Ovary (tissue), 9 donors: ENCODE measurements around the gene JPT1. TPM values are rescaled to one million over a fixed set of nuclear protein-coding genes. Genes with fewer than 3 reads are reported as not detected.

ENCODE experiments used
- DNase-seq, 5 donors: peaks; one replicate each; pipeline ENCODE4 v3.0.0-alpha.2; 2019 to 2020
- H3K27ac ChIP-seq, 2 donors: fragments of 200-600 bp; one replicate each; pipeline versions ENCODE4 v1.5.1 to v1.8.0; 2019 to 2022
- H3K27me3 ChIP-seq: fragments of 200-600 bp; one replicate; pipeline ENCODE4 v1.8.0; 2022
- H3K36me3 ChIP-seq: fragments of 200-600 bp; sonication (generic); one replicate; pipeline ENCODE4 v1.5.1; 2019
- H3K4me1 ChIP-seq: one replicate; pipeline ENCODE4 v1.8.1; 2013; ENCODE audit warnings: mild to moderate bottlenecking, moderate library complexity; ENCODE audit not compliant: insufficient read depth
- H3K4me3 ChIP-seq: fragments of 200-600 bp; sonication (generic); one replicate; pipeline ENCODE4 v1.5.1; 2017
- H3K9me3 ChIP-seq, 2 donors: fragments of 200-600 bp in 1 of 2; sonication (generic) in 1 of 2; one replicate each; pipeline versions ENCODE4 v1.5.1 to v1.8.1; 2013 to 2019; ENCODE audit warnings: mild to moderate bottlenecking in 1 of 2, moderate library complexity in 1 of 2
- EP300 ChIP-seq: sonication (generic); formaldehyde crosslinking; IDR thresholded peaks from one replicate; pipeline ENCODE4 v1.6.1; 2017; ENCODE audit warnings: antibody characterized with exemption
- POLR2A ChIP-seq: fragments of 450-650 bp; IDR thresholded peaks from one replicate; pipeline ENCODE4 v1.6.1; 2017; ENCODE audit warnings: antibody characterized with exemption, mild to moderate bottlenecking, moderate library complexity
- WGBS, 3 donors: extraction: QIAGEN DNeasy Blood & Tissue Kit in 1 of 3; methylation state at CpG; one replicate each; pipeline versions ENCODE4 v1.1.5 to v1.1.7; 2013 to 2017; 5-methylcytosine and 5-hydroxymethylcytosine counted together
- intact Hi-C, 4 donors: fragments of 100-400 bp; cut with DNase I; formaldehyde crosslinking; loops; one replicate each; pipeline versions ENCODE4 v1.11.0 to v1.15.1; 2022 to 2023
- polyA plus RNA-seq, 2 donors: library from polyadenylated mRNA; stranded (reverse); fragments of 200-250 nt in 1 of 2; fragments of 350-450 nt in 1 of 2; fragmentation: Illumina TruSeq in 1 of 2; extraction: RNeasy Lipid Tissue Mini Kit (QIAGEN cat#74804) in 1 of 2; gene quantifications; one replicate each; pipeline ENCODE4 v1.2.3, GENCODE V29; 2013 to 2014
- total RNA-seq, 7 donors: library from RNA; depleted of rRNA in 2 of 7; stranded (reverse); fragments of >200 nt in 2 of 7; fragmentation: NEBNext Ultra II Directional in 3 of 7; extraction: Animal tissue kit (Norgen Biotek cat#: 25700) in 3 of 7; gene quantifications; one replicate each; pipeline versions ENCODE4 v1.1.0 to v1.2.4, GENCODE V29; 2016 to 2023
- TF ChIP-seq, protein P1 (sequence below), 3 donors: fragments of 450-650 bp in 2 of 3; fragments of 200-600 bp in 1 of 3; IDR thresholded peaks; one replicate each; pipeline versions ENCODE4 v1.5.1 to v1.8.0; 2016 to 2022; ENCODE audit warnings: antibody characterized with exemption in 3 of 3, mild to moderate bottlenecking in 1 of 3
- donor health status: DM: no; HTN: no; CAD: no; lungs with moderate emphysema.
- donor health status: DM: no; HTN: no; CAD: no.
- donor health status: Bipolar disorder and iron deficiency.
- donor health status: DM: yes; HTN: yes; CAD: no.
- donor health status: DM: no; HTN: no; CAD: no.
- donor health status: DM: yes; HTN: yes; CAD: no.

JPT1 gene
- total and polyA plus RNA-seq, 9 donors = 12.9 to 54.5 (median 20.2) TPM

GRCh38 chr17:75103601-75104554 lies 50.4 kb downstream of the JPT1 start:
- TF ChIP-seq, protein P1, sequence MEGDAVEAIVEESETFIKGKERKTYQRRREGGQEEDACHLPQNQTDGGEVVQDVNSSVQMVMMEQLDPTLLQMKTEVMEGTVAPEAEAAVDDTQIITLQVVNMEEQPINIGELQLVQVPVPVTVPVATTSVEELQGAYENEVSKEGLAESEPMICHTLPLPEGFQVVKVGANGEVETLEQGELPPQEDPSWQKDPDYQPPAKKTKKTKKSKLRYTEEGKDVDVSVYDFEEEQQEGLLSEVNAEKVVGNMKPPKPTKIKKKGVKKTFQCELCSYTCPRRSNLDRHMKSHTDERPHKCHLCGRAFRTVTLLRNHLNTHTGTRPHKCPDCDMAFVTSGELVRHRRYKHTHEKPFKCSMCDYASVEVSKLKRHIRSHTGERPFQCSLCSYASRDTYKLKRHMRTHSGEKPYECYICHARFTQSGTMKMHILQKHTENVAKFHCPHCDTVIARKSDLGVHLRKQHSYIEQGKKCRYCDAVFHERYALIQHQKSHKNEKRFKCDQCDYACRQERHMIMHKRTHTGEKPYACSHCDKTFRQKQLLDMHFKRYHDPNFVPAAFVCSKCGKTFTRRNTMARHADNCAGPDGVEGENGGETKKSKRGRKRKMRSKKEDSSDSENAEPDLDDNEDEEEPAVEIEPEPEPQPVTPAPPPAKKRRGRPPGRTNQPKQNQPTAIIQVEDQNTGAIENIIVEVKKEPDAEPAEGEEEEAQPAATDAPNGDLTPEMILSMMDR (IDR thresholded peaks at IDR 0.05) = no peak
- TF ChIP-seq POLR2A (no peak), EP300 (no peak)
- no peak for DNase-seq
- 85 to 88% (median 88%) methylated on average over 14 of the region's 14 CpGs for WGBS, 3 donors
- intact Hi-C loops = no loop called here
- H3K4me1 ChIP-seq = no peaks in the 10 kb centered on the region
- H3K4me3 ChIP-seq = no peak overlapping the region
- no peaks in the 10 kb centered on the region for H3K27me3 ChIP-seq
- H3K36me3 ChIP-seq = no peaks in the 10 kb centered on the region
- H3K9me3 ChIP-seq = no peaks in the 10 kb centered on the region
- no peak overlapping the region for H3K27ac ChIP-seq

GRCh38 chr17:75102385-75102821 lies 51.9 kb downstream of the JPT1 start:
- 61 to 76% (median 73%) methylated on average over 12 of the region's 12 CpGs for WGBS, 3 donors

DNA sequence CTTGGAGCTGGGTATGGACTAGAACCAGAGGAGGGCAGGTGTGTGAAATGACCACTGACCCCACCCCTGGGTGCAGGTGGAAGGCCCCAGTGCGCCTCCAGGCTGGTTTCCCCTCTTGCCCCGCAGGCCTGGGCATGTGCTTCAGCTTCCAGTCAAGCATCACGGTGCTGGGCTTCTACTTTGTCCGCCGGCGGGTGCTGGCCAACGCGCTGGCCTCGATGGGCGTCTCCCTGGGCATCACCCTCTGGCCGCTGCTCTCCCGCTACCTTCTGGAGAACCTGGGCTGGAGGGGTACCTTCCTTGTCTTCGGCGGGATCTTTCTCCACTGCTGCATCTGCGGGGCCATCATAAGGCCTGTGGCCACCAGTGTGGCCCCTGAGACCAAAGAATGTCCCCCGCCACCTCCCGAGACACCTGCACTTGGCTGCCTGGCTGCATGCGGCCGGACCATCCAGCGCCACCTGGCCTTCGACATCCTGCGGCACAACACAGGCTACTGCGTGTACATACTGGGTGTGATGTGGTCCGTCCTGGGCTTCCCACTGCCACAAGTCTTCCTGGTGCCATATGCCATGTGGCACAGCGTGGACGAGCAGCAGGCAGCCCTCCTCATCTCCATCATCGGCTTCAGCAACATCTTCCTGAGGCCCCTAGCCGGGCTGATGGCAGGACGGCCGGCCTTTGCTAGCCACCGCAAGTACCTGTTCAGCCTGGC lies 54.3 kb downstream of the JPT1 start:
- H3K27me3 ChIP-seq = no peaks in the 10 kb centered on the region
- H3K27ac ChIP-seq = no peak overlapping the region
- no peaks in the 10 kb centered on the region for H3K36me3 ChIP-seq
- H3K4me1 ChIP-seq = no peaks in the 10 kb centered on the region
- WGBS, 3 donors = 95 to 96% (median 96%) methylated on average over 15 to 31 of the region's 31 CpGs
- H3K4me3 ChIP-seq = no peak overlapping the region
- intact Hi-C loops = no loop called here
- TF ChIP-seq, protein P1 (IDR thresholded peaks at IDR 0.05) = no peak
- no peak for TF ChIP-seq EP300
- no peak for TF ChIP-seq POLR2A
- no peak for DNase-seq
- H3K9me3 ChIP-seq = no peaks in the 10 kb centered on the region

More at GRCh38 chr17:75102385-75102821, 51.9 kb downstream of the JPT1 start:
- no peak for DNase-seq
- intact Hi-C loops = no loop called here
- H3K4me1 ChIP-seq = no peaks in the 10 kb centered on the region
- H3K27ac ChIP-seq = no peak overlapping the region
- no peaks in the 10 kb centered on the region for H3K9me3 ChIP-seq
- TF ChIP-seq POLR2A (no peak), EP300 (no peak)
- TF ChIP-seq, protein P1 (IDR thresholded peaks at IDR 0.05) = no peak
- no peak overlapping the region for H3K4me3 ChIP-seq
- no peaks in the 10 kb centered on the region for H3K27me3 ChIP-seq
- H3K36me3 ChIP-seq = no peaks in the 10 kb centered on the region

DNA sequence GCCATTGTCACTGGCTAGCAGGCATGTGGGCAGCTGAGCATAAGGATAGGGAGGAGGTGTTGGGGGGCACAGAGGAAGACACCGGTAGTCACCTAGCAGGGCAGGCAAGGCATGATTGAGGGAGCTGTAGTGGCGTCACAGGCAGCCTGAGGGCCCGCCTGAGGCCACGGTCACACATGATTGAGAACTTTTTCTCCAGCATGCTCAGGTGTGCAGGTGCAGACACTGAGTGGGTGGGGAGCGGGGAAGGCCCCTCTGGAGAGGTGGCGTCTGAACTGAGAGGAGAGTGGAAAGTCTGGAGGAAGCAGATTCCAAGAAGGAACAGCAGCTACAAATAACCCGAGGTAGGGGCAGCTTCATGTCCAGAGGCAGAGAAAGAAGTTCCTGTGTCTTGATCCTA lies 55.5 kb downstream of the JPT1 start:
- Histone ChIP-seq H3K36me3 (no peaks in the 10 kb centered on the region), H3K4me3 (no peak overlapping the region), H3K27me3 (no peaks in the 10 kb centered on the region), H3K9me3 (no peaks in the 10 kb centered on the region), H3K4me1 (no peaks in the 10 kb centered on the region), H3K27ac (no peak overlapping the region)
- WGBS, 3 donors = 87 to 94% (median 91%) methylated on average over 7 of the region's 7 CpGs
- TF ChIP-seq EP300 = no peak
- no peak for TF ChIP-seq POLR2A
- TF ChIP-seq, protein P1 (IDR thresholded peaks at IDR 0.05) = no peak
- DNase-seq = no peak
- intact Hi-C loops = no loop called here
